ENCODE data around the gene SERPINB1.
"Not testable (repeated sequence)": the region's sequence is repeated elsewhere in the genome, so short reads cannot be mapped to it uniquely, and the experiment has no call there.

SERPINB1 gene

DNA sequence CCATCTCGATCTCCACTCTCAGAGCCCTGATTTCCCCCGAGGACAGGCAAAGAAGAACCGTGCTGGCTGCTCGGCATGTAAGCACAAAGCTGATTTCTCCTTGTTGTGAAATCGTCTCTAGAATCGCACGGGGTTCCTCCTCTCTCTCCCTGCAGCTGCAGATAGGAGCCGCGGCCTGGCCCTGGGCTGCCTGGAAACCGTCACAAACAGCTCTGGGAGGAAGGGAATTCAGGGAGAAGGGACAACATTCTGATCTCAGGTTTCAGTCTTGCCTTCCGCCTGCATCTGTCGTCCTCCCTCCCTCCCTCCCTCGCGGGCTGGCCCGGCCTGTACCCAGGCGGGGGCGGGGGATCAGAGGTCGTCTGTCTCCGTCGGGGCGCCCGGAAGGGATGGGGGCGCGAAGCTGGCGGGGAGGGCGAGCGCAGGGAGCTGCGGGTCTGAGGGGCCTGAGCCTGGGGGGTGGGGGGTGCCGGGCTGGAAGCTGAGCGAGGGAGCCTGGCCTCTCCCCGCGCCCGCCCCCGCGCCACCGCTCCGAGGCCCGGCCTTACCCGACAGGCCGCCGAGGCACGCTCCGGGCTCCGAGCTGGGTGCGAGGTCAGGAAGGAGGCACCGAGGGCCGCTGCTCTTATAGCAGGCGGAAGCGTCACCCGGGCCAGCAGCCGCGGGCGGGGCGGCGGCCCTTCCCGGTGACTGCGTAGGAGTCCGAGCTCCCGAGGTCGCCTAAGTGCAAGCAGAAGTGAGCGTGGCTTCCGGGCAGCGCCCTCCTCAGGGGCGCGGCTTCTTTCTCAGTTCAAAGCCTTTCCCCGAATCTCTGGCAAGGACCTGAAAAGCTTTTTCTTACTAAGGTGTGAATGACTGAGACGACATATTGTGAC is at the start of gene SERPINB1:
SERPINB1 (minus strand) TSS at position 600 of the 875 bp plus-strand sequence. CDS start 1,277 bp downstream, outside the sequence.
- peak; percentile 66 for DNase-seq

DNA sequence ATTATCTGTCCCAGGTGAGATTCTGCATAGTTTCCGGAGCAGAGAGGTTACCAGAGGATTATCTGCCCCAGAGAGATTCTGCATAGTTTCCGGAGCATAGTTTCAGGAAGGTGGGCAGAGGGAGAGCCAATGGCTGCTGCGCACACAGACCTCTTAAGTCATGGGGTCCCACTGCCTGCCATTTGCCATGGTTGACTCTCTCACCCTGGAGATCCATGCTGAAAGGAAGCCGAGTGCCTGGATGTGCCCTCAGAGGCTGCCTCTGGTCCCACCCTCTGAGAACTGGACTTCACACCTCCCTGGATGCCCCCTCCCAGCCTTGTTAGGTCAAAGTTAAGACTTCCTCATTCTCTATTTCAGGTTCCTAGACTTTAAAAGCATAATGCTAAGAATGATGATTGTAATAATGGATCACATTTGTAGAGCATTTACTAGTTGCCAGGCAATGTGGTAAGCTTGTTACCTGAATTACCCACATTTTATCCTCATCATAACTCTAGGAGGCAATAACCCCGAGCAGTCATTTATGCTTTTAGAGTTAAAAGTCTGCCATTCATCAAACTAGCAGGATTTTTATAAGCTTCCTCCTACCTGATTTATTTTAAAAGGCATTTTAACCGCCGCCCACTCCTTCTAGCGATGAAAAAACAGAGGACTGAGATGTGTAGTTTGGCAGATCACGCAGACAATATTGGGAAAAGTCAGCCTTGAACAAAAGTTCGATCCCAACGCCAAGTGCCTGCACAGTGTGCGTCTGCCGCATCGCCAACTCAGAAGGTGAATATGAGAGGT is 49.5 kb upstream of the SERPINB1 start:
- no peak for DNase-seq

DNA sequence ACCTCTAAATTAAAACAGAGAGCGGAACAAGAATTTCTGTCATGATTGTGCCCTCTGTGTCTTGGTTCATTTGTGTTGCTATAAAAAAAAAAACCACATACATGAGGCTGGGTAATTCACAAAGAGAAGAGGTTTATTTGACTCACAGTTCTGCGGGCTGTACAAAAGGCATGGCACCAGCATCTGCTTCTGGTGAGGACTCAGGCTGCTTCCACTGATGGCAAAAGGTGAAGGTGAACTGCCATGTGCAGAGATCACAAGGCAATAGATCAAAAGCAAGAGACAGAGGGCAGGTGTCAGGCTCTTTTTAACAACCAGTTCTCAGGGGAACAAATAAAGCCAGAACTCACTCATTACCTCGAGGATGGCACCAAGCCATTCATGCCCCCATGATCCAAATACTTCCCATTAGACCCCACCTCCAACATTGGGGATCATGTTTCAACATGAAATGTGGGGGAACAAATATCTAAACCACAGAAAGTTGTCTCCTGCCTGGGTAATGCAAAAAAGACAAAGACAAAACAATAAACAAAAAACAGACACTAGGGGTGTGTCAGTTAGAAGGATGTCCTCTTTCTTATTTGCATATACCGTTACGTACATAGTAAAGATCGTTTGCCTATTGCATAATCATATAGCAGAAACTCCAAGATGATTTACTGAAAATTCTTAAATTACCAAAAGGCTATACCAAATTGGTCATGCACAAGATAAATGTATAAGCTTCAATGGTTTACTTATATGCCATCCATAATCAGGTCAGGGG is 44.5 kb upstream of the SERPINB1 start:
- no peak for DNase-seq

DNA sequence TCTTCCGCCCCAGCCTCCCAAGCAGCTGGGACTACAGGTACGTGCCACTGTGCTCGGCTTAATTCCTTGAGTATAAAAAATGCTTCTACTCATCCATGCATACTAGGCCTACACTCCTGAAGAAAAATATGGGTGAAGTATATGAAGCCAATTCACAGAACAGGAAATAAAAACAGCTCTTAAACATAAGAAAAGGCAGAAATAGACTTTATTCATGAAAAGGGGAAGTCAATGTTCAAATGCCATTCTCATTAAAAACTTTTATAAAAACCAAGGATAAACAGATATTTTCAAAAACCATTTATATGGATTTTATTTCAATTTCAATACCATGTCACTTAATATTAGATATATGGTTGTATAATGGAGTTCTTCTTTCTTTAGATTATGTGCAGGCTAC is 43.1 kb upstream of the SERPINB1 start:
- no peak for DNase-seq

DNA sequence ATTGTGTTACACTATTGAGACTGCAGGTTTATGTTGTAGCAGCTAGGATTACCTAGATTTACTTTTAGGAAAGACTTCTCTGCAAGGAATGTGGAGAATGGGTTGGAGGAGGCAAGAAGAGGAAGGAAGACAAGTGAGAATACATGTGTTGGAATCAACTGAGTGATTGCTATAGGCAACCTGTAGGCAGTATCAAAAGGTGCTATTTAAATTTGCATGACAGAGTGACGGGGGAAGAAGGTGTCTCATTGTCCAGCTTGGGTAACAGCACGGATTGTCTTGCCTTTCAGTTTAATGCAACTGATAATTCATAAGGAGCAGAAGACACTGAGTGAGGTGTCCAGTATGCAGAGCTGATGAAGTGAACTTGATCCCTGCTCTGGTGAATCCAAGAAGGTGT is 42.0 kb upstream of the SERPINB1 start:
- no peak for DNase-seq

DNA sequence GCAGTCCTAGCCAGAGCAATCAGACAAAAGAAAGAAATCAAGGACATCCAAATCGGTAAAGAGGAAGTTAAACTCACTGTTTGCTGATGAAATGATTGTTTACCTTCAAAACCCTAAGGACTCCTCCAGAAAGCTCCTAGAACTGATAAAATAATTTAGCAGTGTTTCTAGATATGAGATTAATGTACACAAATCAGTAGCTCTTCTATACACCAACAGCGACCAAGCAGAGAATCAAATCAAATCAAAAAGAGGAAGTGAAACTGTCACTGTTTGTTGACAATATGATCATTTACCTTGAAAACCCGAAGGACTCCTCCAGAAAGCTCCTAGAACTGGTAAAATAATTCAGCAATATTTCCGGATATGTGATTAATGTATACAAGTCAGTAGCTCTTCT is 39.8 kb upstream of the SERPINB1 start:
- no peak for DNase-seq

DNA sequence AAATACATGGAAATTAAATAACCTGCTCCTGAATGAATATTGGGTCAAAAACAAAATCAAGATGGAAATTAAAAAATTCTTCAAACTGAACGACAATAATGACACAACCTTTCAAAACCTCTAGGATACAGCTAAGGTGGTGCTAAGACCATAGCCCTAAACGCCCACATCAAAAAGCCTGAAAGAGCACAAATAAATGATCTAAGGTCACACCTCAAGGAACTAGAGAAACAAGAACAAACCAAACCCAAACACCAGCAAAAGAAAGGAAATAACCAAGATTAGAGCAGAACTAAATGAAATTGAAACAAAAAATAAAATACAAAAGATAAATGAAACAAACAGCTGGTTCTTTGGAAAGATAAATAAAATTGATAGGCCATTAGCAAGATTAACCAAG is 38.5 kb upstream of the SERPINB1 start:
- not testable (repeated sequence) for DNase-seq

DNA sequence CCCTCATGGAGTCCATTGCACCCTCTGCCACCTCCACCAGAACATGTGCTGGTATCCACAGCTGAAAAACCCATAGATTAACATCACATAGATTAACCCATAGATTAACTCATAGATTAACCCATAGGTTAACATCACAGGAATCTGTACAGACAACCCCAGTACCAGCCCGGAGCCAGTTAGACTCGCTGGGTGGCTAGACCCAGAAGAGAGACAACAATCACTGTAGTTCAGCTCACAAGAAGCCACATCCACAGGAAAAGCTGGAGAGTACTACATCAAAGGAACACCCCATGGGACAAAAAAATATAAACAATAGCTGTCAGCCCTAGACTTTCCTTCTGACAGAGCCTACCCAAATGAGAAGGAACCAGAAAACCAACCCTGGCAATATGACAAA is 36.3 kb upstream of the SERPINB1 start:
- DNase-seq, result no peak

DNA sequence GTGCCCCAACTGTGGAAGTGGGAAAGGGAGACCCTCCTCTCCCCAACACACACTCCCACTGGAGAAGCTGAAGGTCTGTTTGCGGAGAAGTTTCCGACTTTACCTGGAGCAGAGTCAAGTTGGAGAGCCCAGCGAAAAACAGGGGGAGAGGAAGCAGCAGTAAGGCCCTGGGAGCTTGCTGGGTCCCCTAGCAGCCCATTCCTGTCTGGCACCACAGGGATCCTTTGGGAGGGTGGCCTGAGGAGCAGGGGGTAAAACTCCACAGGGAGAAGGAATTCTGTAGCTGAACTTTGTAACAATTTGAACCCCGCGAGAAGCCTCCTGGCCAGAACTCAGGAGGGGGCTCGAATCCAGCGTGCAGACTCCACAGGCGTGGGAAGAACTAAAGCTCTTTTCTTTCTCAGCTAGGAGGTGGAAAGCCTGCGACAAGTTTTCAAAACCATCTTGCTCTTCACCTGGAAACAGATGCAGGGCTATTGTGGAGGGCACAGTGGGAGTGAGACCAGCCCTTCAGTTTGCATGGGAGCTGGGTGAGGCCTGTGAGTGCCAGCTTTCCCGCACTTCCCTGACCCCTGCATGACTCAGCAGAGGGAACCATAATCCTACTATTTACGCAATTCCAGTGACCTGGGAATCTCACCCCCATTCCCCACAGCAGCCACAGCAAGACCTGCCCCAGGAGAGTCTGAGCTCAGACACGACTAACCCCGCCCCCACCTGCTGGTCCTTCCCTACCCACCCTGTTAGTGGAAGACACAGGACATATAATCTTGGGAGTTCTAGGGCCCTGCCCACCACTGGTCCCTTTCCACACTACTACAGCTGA is 35.6 kb upstream of the SERPINB1 start:
- DNase-seq, result no peak

DNA sequence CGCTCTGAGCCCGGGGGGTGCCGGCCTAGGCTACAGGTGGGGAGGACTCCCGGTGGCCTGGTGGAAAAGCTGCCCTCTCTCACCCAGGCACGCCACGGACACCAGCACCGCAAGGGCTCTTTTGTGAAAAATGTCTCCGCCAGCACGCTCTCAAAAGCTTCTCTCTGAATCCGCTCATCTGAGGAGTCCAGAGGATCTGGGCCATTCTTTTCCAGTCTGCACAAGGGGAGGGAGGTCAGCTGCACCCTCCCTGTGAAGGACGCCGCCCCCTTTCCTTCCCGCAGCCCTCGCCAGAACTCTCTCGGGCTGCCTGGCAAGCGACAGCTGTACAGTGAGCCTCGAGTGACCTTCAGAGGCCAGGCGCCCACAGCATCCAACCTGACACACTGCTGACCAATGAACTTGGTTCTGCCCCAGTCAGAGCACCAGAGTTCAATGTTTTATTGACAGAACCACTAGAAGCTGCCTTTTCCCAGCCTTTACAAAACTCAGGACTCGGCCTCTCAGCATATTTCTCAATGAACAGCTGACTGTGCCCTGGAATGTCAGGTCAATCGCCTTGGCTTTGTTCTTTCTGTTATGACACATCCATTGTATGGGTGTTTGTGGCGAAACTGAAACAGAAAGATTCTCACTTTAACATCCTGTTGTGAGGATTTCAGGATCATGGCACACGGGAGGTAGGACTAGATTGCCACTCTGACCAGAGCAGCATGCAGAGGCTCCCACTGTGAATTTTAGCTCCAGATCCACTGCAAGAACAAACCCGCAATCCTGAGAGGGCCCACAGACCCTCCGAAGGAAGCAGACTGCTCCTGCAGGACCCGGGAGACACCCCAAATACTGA is 34.8 kb upstream of the SERPINB1 start:
- no peak for DNase-seq

DNA sequence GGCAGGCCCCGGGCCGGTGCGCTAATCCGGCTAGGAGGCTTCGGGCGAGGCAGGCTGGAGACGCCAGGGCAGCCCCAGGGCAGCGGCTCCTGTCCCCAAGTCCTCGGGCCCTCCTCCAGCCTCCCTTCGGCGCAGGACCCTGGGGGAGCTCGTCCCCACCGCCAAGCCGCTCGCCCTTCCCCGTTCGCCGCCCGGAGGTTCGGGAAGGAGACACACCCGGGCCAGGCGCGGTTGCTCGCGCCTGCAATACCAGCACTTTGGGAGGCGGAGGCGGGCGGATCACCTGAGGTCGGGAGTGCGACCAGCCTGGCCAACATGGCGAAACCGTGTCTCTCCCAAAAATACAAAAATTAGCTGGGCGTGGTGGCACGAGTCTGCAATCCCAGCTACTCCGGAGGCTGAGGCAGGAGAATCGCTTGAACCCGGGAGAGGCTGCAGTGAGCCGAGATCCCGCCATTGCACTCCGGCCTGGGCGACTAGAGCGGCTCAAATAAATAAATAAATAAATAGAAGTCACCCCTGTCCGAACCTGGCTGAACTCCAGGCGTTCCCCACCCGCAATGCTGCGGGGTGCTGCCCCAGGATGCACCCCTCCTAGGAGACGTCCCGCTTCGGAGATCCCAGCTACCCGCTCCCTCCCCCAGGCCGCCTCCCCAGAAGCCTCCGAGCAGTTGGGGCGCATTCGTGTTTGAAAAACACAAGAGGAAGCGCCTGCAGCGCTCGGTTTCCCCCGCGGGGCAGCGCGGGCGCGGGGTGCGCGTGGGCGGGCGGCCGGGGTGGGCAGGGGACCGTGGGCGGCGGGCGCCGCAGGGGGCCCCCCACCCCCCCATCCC is 33.9 kb upstream of the SERPINB1 start:
- no peak for DNase-seq

DNA sequence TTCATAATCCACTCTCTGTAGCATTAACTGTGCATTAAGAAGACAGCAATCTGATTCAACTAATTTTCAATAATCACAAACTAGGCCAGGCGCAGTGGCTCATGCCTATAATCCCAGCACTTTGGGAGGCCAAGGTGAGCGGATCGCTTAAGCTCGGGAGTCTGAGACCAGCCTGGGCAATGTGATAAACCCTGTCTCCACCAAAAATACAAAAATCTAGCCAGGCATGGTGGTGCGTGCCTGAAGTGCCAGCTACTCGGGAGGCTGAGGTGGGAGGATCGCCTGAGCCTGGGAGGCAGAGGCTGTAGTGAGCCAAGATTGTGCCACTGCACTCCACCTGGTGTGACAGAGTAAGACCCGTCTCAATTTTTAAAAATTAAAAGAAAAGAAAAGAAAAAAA is 32.0 kb upstream of the SERPINB1 start:
- no peak for DNase-seq

DNA sequence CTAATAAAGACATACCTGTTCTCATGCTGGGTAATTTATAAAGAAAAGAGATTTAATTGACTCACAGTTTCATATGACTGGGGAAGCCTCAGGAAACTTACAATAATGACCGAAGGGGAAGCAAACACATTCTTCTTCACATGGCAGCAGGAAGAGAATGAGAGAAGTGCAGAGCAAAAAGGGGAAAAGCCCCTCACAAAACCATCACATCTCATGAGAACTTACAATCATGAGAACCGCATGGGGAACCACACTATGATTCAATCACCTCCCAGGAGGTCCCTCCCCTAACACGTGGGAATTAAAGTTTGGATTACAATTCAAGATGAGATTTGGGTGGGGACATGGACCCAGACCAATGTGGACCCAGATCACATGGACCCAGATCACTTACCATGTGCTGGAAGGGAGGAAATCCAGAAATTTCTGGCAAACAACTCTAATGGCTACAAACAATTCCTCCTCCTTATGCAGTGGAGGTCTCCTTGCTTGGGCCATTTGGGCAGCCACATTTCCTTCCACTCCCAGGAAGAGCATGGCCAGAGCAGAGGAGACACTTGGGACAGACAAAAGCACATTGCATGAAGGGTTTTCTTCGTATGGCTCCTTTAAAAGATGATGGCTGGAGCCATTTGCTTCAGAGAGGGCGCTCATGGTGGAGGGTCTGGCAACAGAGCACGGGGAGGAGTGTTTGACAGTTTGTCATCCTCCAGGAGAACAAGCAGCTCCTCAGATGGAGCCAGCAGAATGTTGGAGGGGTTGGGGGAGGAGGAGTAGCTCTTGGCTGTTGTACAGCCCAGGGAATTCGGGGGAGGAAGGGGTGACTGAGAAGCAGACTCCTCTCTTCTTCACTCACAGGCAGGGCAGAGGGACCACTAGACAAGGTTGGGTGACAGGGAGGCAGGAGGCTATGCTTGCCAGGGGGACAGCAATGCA is 31.0 kb upstream of the SERPINB1 start:
- no peak for DNase-seq

DNA sequence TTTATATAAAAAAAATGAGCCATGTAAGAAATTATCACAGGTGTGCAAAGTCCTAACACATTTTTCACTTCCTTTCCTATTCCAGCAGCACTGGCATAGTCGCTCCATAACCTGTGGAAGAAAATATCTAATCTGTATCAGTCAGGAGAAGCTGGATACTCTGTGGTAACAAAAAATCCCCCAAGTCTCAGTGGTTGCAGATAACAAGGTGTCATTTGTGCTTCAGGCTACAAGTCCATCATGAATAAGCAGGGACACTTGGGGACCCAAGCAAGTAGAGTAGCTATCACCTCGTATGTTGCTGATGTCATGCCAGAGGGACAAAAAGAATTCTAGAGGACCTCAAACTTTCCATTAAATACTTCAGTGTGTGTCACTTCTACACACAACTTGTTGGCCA is 30.3 kb upstream of the SERPINB1 start:
- DNase-seq, result no peak

DNA sequence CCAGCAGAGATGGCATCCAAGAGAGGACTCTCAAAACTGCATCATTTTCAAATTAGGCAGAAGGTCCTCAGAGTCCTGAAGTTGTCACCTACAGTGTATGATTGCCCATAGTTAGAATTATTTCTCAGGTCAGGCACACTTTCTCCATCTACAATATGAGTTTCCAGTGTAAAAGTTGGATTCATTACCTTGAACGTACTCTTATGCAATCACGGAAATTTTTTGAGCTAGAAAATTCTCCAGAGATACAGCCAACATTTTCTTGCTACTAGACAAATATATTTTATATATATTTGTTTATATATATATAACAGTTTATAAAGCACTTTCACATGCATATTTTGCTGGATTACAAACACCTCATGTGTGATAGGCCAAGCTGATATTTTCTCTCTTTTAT is 29.4 kb upstream of the SERPINB1 start:
- DNase-seq, result no peak

DNA sequence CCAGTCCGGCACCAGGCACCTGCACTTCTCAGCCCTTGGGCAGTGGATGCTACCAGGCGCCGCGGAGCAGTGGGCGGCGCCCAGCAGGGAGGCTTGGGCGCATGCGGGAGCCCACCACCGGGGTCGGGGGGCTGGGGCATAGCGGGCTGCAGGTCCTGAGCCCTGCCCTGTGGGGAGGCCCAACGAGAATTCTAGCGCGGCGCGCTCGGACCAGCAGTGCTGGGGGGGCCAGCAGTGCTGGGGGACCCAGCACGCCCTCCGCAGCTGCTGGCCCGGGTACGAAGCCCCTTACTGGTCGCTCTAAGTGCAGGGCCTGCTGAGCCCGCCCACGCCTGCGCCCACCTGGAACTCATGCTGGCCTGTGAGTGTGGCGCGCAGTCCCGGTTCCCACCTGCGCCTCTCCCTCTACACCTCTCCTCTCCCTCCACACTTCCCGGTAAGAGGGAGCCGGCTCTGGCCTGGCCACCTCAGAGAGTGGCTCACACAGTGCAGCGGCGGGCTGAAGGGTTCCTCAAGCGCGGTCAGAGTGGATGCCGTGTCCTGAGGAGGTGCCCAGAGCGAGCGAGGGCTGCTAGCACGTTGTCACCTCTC is 28.5 kb upstream of the SERPINB1 start:
- no peak for DNase-seq

DNA sequence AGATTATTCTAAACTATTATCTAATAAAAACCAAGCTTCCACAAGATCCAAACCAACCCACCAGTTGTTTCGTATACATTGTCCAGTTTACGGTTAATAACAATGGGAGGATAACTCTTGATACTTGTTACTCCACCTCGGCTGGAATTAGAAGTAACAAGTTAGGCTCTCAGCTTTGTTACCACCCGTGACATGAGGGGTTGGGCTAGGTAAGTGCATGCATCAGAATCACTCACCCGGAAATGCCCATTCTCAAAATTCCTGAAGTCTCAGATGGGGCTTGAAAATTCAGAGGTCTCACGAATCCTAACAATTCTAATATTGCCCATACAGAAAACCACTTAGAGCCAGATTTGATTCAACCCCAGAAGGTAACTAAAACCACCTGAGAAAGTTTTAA is 27.0 kb upstream of the SERPINB1 start:
- DNase-seq, result no peak

DNA sequence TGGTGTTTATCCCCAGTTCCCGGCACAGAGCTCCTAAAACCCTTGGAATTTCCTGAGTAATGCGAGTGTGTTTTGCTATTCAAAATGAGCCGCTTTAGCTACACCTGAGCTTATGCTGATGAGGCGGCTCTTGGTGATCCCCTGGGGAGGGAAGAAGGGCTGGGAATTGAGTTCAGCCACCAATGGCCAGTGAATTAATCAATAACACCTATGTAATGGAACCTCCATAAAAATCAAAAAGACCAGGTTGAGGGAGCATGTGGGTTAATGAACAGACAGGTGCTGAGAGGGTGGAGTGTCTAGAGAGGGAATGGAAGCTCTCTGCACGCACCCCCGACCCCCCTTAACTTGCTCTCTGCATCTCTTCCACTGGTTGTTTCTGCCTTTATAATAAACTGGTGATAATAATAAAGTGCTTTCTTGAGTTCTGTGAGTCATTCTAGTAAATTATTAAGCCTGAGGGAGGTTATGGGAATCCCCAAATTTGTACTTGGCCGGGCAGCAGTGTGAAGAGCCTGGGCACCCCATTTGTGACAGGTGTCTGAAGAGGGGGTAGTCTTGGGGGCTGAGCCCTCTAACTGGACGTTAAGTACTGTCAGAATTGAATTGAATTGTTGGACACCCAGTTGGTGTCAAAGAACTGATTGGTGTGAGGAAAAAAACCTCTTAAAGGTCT is 24.6 kb upstream of the SERPINB1 start:
- DNase-seq, result no peak

Measured in cortex of kidney (tissue), 1 donor.